CD8-positive, alpha-beta memory T cell (primary cell): ENCODE measurements around the gene NDFIP1. TPM values are rescaled to one million over a fixed set of nuclear protein-coding genes. Genes with fewer than 3 reads are reported as not detected.
A peak's percentile ranks its signal among the peaks of the same experiment; 100 is the strongest.

Experiments used
- CTCF ChIA-PET: fragments of 350-600 bp; sonication (Branson Sonifier 250); formaldehyde crosslinking; loops from one replicate; lab custom pipeline; 2021; ENCODE audit warnings: antibody characterized with exemption; lab: Charles Lee
- POLR2A ChIA-PET: fragments of 350-600 bp; sonication (Branson Sonifier 250); formaldehyde crosslinking; loops from one replicate; lab custom pipeline; 2021; ENCODE audit warnings: antibody characterized with exemption; lab: Charles Lee
- DNase-seq, 5 donors: peaks; one replicate each; pipeline versions ENCODE4 v3.0.0 to v3.0.0-alpha.2; 2020 to 2022; ENCODE audit warnings: mixed read lengths in 1 of 5
- H3K27ac ChIP-seq: one replicate; pipeline ENCODE4 v1.7.0; 2013; ENCODE audit warnings: low read depth, mild to moderate bottlenecking, low read length, moderate library complexity
- H3K27me3 ChIP-seq: 2 replicates; pipeline ENCODE4 v1.7.0; 2013; ENCODE audit warnings: low read length, mild to moderate bottlenecking; ENCODE audit not compliant: insufficient read depth, poor library complexity, severe bottlenecking
- H3K36me3 ChIP-seq: 2 replicates; pipeline ENCODE4 v1.7.0; 2013; ENCODE audit warnings: mild to moderate bottlenecking, low read length, moderate library complexity; ENCODE audit not compliant: insufficient read depth
- H3K4me1 ChIP-seq: 2 replicates; pipeline ENCODE4 v1.7.0; 2013; ENCODE audit warnings: mild to moderate bottlenecking, low read length, moderate library complexity; ENCODE audit not compliant: insufficient read depth
- H3K4me3 ChIP-seq: 2 replicates; pipeline ENCODE4 v1.7.0; 2013; ENCODE audit warnings: mild to moderate bottlenecking, low read length
- H3K9me3 ChIP-seq: 2 replicates; pipeline ENCODE4 v1.7.0; 2013; ENCODE audit warnings: mild to moderate bottlenecking, low read length
- H3K27ac Mint-ChIP-seq, 8 donors: one replicate each; pipeline ENCODE4 v1.8.0; 2020 to 2021; ENCODE audit warnings: mixed read lengths in 8 of 8, mild to moderate bottlenecking in 6 of 8, inconsistent platforms in 3 of 8, moderate library complexity in 3 of 8
- H3K27me3 Mint-ChIP-seq, 2 donors: one replicate each; pipeline ENCODE4 v1.8.0; 2020 to 2021; ENCODE audit warnings: mixed read lengths in 2 of 2, mild to moderate bottlenecking in 1 of 2, moderate library complexity in 1 of 2
- H3K36me3 Mint-ChIP-seq, 3 donors: one replicate each; pipeline ENCODE4 v1.8.0; 2020 to 2021; ENCODE audit warnings: mixed read lengths in 3 of 3, inconsistent platforms in 1 of 3, mild to moderate bottlenecking in 1 of 3
- H3K4me1 Mint-ChIP-seq, 3 donors: one replicate each; pipeline ENCODE4 v1.8.0; 2020 to 2021; ENCODE audit warnings: mixed read lengths in 3 of 3, inconsistent platforms in 1 of 3, mild to moderate bottlenecking in 1 of 3
- H3K4me3 Mint-ChIP-seq, 7 donors: one replicate each; pipeline ENCODE4 v1.8.0; 2020 to 2021; ENCODE audit warnings: mixed read lengths in 7 of 7, mild to moderate bottlenecking in 6 of 7, moderate library complexity in 4 of 7, inconsistent platforms in 2 of 7
- H3K9me3 Mint-ChIP-seq, 5 donors: one replicate each; pipeline ENCODE4 v1.8.0; 2020 to 2022; ENCODE audit warnings: mixed read lengths in 5 of 5, mild to moderate bottlenecking in 3 of 5, moderate library complexity in 2 of 5, inconsistent platforms in 1 of 5
- polyA plus RNA-seq: library from polyadenylated mRNA; unstranded; fragments of 300-500 nt; fragmentation: Illumina TruSeq; gene quantifications from one replicate; pipeline ENCODE4 v1.2.3, GENCODE V29; 2021
- total RNA-seq, 2 experiments: library from RNA; stranded (reverse); gene quantifications; one replicate each; pipeline ENCODE4 v1.2.3, GENCODE V29; 2021

The NDFIP1 gene
- 10 to 100 TPM; 81.3 to 84.4 TPM for total RNA-seq
- polyA plus RNA-seq: 58.3 TPM

GRCh38 chr5:142108432-142109330 lies at the start of gene NDFIP1:
Gene NDFIP1 (plus strand): TSS chr5:142108779. CDS start chr5:142108975, 196 bp downstream.
- ChIA-PET POLR2A (interaction anchor here (0.5 to 2.7 kb wide), 13 partner anchors 13 to 185 kb away, joined by 3 to 21 read pairs (median 5); partner anchors contain the start of genes DELE1 and RNF14), CTCF (interaction anchor here (0.9 to 5.6 kb wide), 11 partner anchors 12 to 231 kb away, joined by 3 to 50 read pairs (median 4); partner anchors contain the start of genes GNPDA1 and PCDH1)
- peak within 1 kb of the TSS; percentile 91 to 99 (median 98) for H3K27ac Mint-ChIP-seq
- Histone ChIP-seq H3K36me3 (no peaks in the 10 kb centered on the region), H3K9me3 (no peaks in the 10 kb centered on the region), H3K27ac (peak within 1 kb of the TSS; percentile 88), H3K27me3 (no peaks in the 10 kb centered on the region), H3K4me3 (peak within 1 kb of the TSS; percentile 89), H3K4me1 (peaks cover 79% of the 10 kb centered on the region)
- H3K4me1 Mint-ChIP-seq: peaks cover 62 to 71% (median 71%) of the 10 kb centered on the region in 3 donors
- no peaks in the 10 kb centered on the region for H3K27me3 Mint-ChIP-seq
- H3K36me3 Mint-ChIP-seq: peaks cover 0 to 22% (median 1%) of the 10 kb centered on the region in 3 donors
- H3K9me3 Mint-ChIP-seq: no peaks in the 10 kb centered on the region
- DNase-seq: peak; percentile 77 to 91 (median 86)
- peak within 1 kb of the TSS; percentile 91 to 99 (median 94) for H3K4me3 Mint-ChIP-seq

- Histone ChIP-seq H3K27me3 (no peaks in the 10 kb centered on the region), H3K4me3 (no peak overlapping the region), H3K36me3 (no peaks in the 10 kb centered on the region), H3K27ac (no peak overlapping the region), H3K4me1 (peaks cover 14% of the 10 kb centered on the region), H3K9me3 (no peaks in the 10 kb centered on the region)
- CTCF ChIA-PET: no interaction called here
- Mint-ChIP-seq H3K4me3 (no peak overlapping the region), H3K9me3 (no peaks in the 10 kb centered on the region), H3K4me1 (peaks cover 8 to 13% (median 11%) of the 10 kb centered on the region in 3 donors), H3K27me3 (peaks cover 0 to 2% of the 10 kb centered on the region in 2 donors), H3K27ac (no peak overlapping the region), H3K36me3 (no peaks in the 10 kb centered on the region)
- no peak for DNase-seq
- POLR2A ChIA-PET: no interaction called here
Measured at GRCh38 chr5:142059304-142059940, 49.2 kb upstream of the NDFIP1 start.

- Histone ChIP-seq H3K9me3 (no peaks in the 10 kb centered on the region), H3K36me3 (no peaks in the 10 kb centered on the region), H3K4me3 (no peak overlapping the region), H3K27me3 (no peaks in the 10 kb centered on the region), H3K4me1 (peaks cover 15% of the 10 kb centered on the region), H3K27ac (no peak overlapping the region)
- CTCF ChIA-PET: interaction anchor here (1.1 to 2.2 kb wide), 2 partner anchors 10 to 47 kb away, joined by 3 to 7 read pairs; no protein-coding TSS in a partner anchor
- Mint-ChIP-seq H3K4me1 (peaks cover 8 to 14% (median 11%) of the 10 kb centered on the region in 3 donors), H3K27ac (peak overlapping the region in 4 of 8 donors; percentile 28 to 79 (median 52)), H3K27me3 (no peaks in the 10 kb centered on the region), H3K9me3 (no peaks in the 10 kb centered on the region), H3K36me3 (no peaks in the 10 kb centered on the region), H3K4me3 (peak overlapping the region in 5 of 7 donors; percentile 6 to 67 (median 47))
- POLR2A ChIA-PET: no interaction called here
- DNase-seq: no peak
Measured at GRCh38 chr5:142063376-142063775, 45.2 kb upstream of the NDFIP1 start.

GRCh38 chr5:142063878-142064331 lies 44.7 kb upstream of the NDFIP1 start:
- H3K4me3 ChIP-seq: no peak overlapping the region
- Mint-ChIP-seq H3K4me1 (peaks cover 8 to 14% (median 11%) of the 10 kb centered on the region in 3 donors), H3K9me3 (no peaks in the 10 kb centered on the region), H3K4me3 (peak overlapping the region; percentile 6 to 74 (median 47)), H3K27me3 (no peaks in the 10 kb centered on the region), H3K27ac (peak overlapping the region in 6 of 8 donors; percentile 28 to 79 (median 45)), H3K36me3 (no peaks in the 10 kb centered on the region)
- ChIA-PET CTCF (interaction anchor here (1.1 to 2.2 kb wide), 3 partner anchors 9 to 48 kb away, joined by 3 to 7 read pairs (median 3); no protein-coding TSS in a partner anchor), POLR2A (no interaction called here)
- peaks cover 15% of the 10 kb centered on the region for H3K4me1 ChIP-seq
- H3K27me3 ChIP-seq: no peaks in the 10 kb centered on the region
- DNase-seq: peak in 4 of 5 donors; percentile 11 to 63 (median 45)
- no peaks in the 10 kb centered on the region for H3K9me3 ChIP-seq
- H3K27ac ChIP-seq: no peak overlapping the region
- H3K36me3 ChIP-seq: no peaks in the 10 kb centered on the region

GRCh38 chr5:142065273-142065672 lies 43.3 kb upstream of the NDFIP1 start:
- Histone ChIP-seq H3K9me3 (no peaks in the 10 kb centered on the region), H3K36me3 (no peaks in the 10 kb centered on the region), H3K4me1 (peaks cover 15% of the 10 kb centered on the region), H3K4me3 (no peak overlapping the region), H3K27me3 (no peaks in the 10 kb centered on the region), H3K27ac (no peak overlapping the region)
- no peaks in the 10 kb centered on the region for H3K9me3 Mint-ChIP-seq
- H3K4me1 Mint-ChIP-seq: peaks cover 10 to 14% (median 11%) of the 10 kb centered on the region in 3 donors
- ChIA-PET POLR2A (no interaction called here), CTCF (interaction anchor here (0.6 to 1.7 kb wide), 2 partner anchors 8 to 82 kb away, joined by 3 read pairs; no protein-coding TSS in a partner anchor)
- no peak overlapping the region for H3K4me3 Mint-ChIP-seq
- no peaks in the 10 kb centered on the region for H3K27me3 Mint-ChIP-seq
- no peak for DNase-seq
- no peaks in the 10 kb centered on the region for H3K36me3 Mint-ChIP-seq
- no peak overlapping the region for H3K27ac Mint-ChIP-seq

- Mint-ChIP-seq H3K36me3 (no peaks in the 10 kb centered on the region), H3K9me3 (no peaks in the 10 kb centered on the region), H3K27ac (peak overlapping the region in 1 of 8 donors; percentile 12), H3K4me3 (no peak overlapping the region), H3K4me1 (peaks cover 0 to 3% (median 0%) of the 10 kb centered on the region in 3 donors), H3K27me3 (no peaks in the 10 kb centered on the region)
- no peak overlapping the region for H3K4me3 ChIP-seq
- no peaks in the 10 kb centered on the region for H3K27me3 ChIP-seq
- no peak for DNase-seq
- no peaks in the 10 kb centered on the region for H3K36me3 ChIP-seq
- H3K27ac ChIP-seq: no peak overlapping the region
- CTCF ChIA-PET: interaction anchor here (1.1 to 1.2 kb wide), 2 partner anchors 45 to 78 kb away, joined by 3 read pairs; no protein-coding TSS in a partner anchor
- POLR2A ChIA-PET: interaction anchor here (0.6 to 0.7 kb wide), 2 partner anchors 49 to 1262 kb away, joined by 3 to 4 read pairs; no protein-coding TSS in a partner anchor
- H3K9me3 ChIP-seq: no peaks in the 10 kb centered on the region
- no peaks in the 10 kb centered on the region for H3K4me1 ChIP-seq
Measured at GRCh38 chr5:142069606-142070399, 38.8 kb upstream of the NDFIP1 start.

GRCh38 chr5:142070734-142071133 lies 37.8 kb upstream of the NDFIP1 start:
- Mint-ChIP-seq H3K36me3 (no peaks in the 10 kb centered on the region), H3K27ac (no peak overlapping the region), H3K9me3 (no peaks in the 10 kb centered on the region), H3K4me1 (peaks cover 0 to 3% (median 0%) of the 10 kb centered on the region in 3 donors), H3K4me3 (no peak overlapping the region), H3K27me3 (no peaks in the 10 kb centered on the region)
- DNase-seq: no peak
- H3K27ac ChIP-seq: no peak overlapping the region
- no peaks in the 10 kb centered on the region for H3K36me3 ChIP-seq
- CTCF ChIA-PET: interaction anchor here (1.2 kb wide), 1 partner anchor 79 kb away, joined by 3 read pairs; no protein-coding TSS in a partner anchor
- no peaks in the 10 kb centered on the region for H3K4me1 ChIP-seq
- H3K4me3 ChIP-seq: no peak overlapping the region
- no peaks in the 10 kb centered on the region for H3K27me3 ChIP-seq
- POLR2A ChIA-PET: no interaction called here
- no peaks in the 10 kb centered on the region for H3K9me3 ChIP-seq
